Measurements from ENCODE around the gene UBXN1.
"Not testable (repeated sequence)": the region's sequence is repeated elsewhere in the genome, so short reads cannot be mapped to it uniquely, and the experiment has no call there.

DNA sequence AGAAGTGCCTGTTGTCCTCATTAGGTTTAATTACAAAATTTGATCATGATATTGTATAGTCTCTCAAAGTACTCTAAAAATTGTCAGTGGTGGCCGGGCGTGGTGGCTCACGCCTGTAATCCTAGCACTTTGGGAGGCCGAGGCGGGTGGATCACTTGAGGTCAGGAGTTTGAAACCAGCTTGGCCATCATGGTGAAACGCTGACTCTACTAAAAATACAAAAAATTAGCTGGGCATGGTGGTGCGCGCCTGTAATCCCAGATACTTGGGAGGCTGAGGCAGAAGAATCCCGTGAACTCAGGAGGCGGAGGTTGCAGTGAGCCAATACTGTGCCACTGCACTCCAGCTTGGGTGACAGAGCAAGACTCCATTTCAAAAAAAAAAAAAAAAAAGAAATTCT, 3.5 kb downstream of the UBXN1 start:
- TF ChIP-seq, protein P1, sequence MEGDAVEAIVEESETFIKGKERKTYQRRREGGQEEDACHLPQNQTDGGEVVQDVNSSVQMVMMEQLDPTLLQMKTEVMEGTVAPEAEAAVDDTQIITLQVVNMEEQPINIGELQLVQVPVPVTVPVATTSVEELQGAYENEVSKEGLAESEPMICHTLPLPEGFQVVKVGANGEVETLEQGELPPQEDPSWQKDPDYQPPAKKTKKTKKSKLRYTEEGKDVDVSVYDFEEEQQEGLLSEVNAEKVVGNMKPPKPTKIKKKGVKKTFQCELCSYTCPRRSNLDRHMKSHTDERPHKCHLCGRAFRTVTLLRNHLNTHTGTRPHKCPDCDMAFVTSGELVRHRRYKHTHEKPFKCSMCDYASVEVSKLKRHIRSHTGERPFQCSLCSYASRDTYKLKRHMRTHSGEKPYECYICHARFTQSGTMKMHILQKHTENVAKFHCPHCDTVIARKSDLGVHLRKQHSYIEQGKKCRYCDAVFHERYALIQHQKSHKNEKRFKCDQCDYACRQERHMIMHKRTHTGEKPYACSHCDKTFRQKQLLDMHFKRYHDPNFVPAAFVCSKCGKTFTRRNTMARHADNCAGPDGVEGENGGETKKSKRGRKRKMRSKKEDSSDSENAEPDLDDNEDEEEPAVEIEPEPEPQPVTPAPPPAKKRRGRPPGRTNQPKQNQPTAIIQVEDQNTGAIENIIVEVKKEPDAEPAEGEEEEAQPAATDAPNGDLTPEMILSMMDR (IDR thresholded peaks at IDR 0.05), result not testable (repeated sequence)
- not testable (repeated sequence) for TF ChIP-seq POLR2AphosphoS5, POLR2A (IDR thresholded peaks at IDR 0.05)
